ENCODE results near the gene RAB11FIP3.

GRCh38 chr16:440627-441026, 15.2 kb downstream of the RAB11FIP3 start:
- no peak for TF ChIP-seq GATA2 (IDR thresholded peaks at IDR 0.05; ENCODE audit: low read depth, low read length)
- no peak for TF ChIP-seq GATA3 (IDR thresholded peaks at IDR 0.05; ENCODE audit: low read depth, low read length)
